ENCODE measurements around the gene CADPS2.

The CADPS2 gene

GRCh38 chr7:122767339-122767738 is 118.9 kb downstream of the CADPS2 start:
- DNase-seq = no peak

- DNase-seq = no peak
These were observed 119.7 kb downstream of the CADPS2 start for GRCh38 chr7:122766593-122766992.

- DNase-seq = no peak
These were observed 121.4 kb downstream of the CADPS2 start for GRCh38 chr7:122764902-122765301.

- DNase-seq = no peak
These were observed 122.2 kb downstream of the CADPS2 start for GRCh38 chr7:122764020-122764419.

DNA sequence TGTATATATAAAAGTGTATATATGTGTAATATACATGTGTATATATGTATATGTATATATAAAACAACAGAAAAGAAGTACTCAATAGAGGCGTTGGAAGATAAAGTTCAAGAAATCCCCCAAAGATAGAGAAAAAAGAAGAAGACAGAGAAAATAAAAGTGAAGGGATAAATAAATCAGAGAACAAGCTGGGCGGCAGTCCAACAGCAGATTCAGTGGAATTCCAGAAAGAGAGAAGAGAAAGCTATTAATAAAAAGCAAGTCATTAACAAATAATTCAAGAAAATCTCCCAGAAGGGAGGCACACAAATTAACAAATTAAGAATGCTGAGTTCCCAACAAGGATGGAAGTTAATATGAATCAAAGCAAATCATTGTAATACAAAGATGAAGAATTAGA is 124.2 kb downstream of the CADPS2 start:
- no peak for DNase-seq

GRCh38 chr7:122758501-122758900 is 127.8 kb downstream of the CADPS2 start:
- DNase-seq = no peak

GRCh38 chr7:122756860-122757259 is 129.4 kb downstream of the CADPS2 start:
- no peak for DNase-seq

GRCh38 chr7:122755696-122756095 is 130.6 kb downstream of the CADPS2 start:
- no peak for DNase-seq

GRCh38 chr7:122752583-122752982 is 133.7 kb downstream of the CADPS2 start:
- no peak for DNase-seq

- no peak for DNase-seq
These were observed 135.9 kb downstream of the CADPS2 start for GRCh38 chr7:122750389-122750788.

GRCh38 chr7:122748195-122748594 is 138.1 kb downstream of the CADPS2 start:
- no peak for DNase-seq

- no peak for DNase-seq
These were observed 139.3 kb downstream of the CADPS2 start for GRCh38 chr7:122746948-122747347.

GRCh38 chr7:122743211-122743610 is 143.0 kb downstream of the CADPS2 start:
- DNase-seq = no peak

GRCh38 chr7:122738947-122739346 is 147.3 kb downstream of the CADPS2 start:
- DNase-seq = no peak

- no peak for DNase-seq
These were observed 150.1 kb downstream of the CADPS2 start for GRCh38 chr7:122736183-122736582.

GRCh38 chr7:122727759-122728158 is 158.5 kb downstream of the CADPS2 start:
- no peak for DNase-seq

DNA sequence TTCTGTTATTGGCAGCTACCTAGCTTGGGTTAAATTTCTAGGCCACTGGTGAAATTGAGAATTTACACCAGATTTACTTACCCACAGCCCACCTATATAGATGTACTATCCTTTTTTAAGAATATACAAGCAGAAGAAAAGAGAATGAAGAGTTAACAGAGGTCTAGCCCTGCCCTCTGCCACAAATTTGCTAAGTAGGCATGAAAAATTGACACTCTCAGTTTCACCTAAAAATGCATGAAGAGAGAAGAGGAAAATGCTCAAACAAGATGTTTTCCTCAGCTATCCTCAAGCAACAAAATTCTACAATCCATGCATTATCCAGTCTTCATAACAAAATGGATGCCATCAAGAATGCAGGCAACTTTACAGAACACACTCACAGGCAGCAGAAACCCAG is 158.9 kb downstream of the CADPS2 start:
- DNase-seq = no peak

- DNase-seq = no peak
These were observed 159.4 kb downstream of the CADPS2 start for GRCh38 chr7:122726881-122727280.

DNA sequence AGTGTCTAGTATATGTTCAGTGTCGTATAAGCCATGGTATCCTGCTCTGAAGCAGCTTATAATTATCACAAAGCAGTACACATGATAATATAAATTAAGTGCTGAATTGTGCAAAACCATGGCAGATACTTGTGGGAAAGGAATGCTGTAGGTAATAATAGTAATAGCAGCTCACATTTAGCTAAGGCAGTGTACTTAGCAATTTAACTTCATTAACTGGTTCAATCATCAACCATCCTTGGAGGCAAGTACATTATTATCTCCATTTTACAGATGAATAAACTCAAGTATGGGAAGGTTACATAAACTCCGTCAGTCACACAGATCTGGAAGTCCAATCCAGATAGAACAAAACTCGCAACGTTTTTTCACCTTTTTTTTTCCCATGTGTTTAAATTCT is 161.9 kb downstream of the CADPS2 start:
- no peak for DNase-seq

DNA sequence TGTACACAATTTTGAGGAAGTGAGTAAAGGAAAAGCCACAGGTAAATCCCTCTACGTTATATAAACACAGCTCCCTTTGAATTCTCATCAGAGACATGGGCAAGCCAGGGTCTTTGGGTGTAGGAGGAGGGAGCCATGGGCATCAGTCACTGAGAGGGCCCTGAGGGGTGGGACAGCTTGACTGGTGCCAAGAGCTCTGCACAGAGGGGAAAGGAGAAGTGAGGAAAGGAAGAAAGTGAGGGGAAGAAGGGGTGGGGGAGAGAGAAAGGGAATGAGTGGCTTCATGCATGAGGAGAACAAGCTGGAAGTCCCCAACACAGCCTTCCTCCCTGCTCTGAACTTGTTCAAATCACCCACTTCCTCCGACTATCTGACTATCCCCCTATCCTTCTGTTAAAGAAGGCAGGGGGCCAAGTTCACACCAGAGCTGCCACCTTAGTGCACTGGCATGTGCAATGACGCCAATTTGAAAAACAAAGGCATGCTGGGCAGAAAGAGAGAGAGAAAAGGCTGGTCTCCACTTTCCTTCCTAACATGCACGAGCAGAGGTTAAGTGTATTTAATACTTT is 167.2 kb downstream of the CADPS2 start:
- DNase-seq = no peak

DNA sequence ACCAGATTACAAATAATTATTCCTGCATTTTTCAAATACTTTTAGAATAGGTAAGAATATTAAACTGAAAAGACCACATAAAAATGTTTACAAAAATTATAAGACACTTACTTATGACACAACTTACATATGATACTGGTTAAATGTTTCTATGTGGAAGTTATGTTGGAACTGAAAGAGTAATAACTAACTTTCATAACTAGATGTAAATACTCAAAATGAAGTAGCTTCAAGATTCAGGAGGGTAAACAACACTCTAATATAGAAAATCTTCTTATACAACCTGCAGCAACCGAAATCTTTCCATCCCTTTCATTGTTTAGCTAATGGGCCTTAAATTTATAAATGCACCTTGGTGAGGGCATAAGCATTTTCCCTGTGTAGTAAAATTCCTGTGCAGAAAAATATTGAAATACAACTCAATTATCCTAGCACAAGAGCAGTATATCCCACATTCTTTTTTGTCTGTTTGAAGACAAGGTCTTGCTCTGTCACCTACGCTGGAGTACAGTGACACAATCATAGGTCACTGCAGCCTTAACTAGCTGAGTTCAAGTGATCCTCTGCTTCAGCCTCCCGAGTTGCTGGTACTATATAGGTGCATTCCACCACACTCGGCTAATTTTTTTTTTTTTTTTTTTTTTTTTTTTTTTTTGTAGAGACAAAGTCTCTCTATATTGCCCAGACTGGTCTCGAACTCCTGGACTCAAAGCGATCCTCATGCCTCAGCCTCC is 168.7 kb downstream of the CADPS2 start:
- no peak for DNase-seq

- DNase-seq = no peak
These were observed 171.1 kb downstream of the CADPS2 start for GRCh38 chr7:122715183-122715582.

DNA sequence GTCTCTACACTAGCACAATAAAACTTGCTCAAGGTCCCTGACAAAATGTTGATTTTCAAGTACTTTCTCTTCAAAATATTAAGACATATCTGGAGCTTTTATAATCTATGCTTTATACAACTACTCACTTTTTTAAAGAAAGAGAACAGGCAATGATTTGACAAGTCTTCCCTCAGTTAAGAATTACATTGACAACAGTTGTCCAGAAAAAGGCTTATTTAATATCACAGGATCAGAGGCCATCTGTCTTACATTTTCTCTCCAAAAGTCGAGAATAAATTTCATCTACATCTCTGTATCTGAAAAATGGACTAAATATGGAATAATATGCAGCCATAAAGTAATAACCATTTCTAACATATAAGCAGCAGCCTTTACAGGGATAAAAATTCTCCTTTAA is 175.3 kb downstream of the CADPS2 start:
- DNase-seq = no peak

- DNase-seq = no peak
These were observed 176.2 kb downstream of the CADPS2 start for GRCh38 chr7:122709930-122710646.

Data from NCI-H187 treated with DMSO at 0.1 percent for 48 hours (cell line).